ENCODE results near the gene TGM2. TPM values are rescaled to one million over a fixed set of nuclear protein-coding genes. Genes with fewer than 3 reads are reported as not detected.

Gene TGM2
- total and polyA plus RNA-seq, 7 donors: 6.5 to 104 (median 20.7) TPM

DNA sequence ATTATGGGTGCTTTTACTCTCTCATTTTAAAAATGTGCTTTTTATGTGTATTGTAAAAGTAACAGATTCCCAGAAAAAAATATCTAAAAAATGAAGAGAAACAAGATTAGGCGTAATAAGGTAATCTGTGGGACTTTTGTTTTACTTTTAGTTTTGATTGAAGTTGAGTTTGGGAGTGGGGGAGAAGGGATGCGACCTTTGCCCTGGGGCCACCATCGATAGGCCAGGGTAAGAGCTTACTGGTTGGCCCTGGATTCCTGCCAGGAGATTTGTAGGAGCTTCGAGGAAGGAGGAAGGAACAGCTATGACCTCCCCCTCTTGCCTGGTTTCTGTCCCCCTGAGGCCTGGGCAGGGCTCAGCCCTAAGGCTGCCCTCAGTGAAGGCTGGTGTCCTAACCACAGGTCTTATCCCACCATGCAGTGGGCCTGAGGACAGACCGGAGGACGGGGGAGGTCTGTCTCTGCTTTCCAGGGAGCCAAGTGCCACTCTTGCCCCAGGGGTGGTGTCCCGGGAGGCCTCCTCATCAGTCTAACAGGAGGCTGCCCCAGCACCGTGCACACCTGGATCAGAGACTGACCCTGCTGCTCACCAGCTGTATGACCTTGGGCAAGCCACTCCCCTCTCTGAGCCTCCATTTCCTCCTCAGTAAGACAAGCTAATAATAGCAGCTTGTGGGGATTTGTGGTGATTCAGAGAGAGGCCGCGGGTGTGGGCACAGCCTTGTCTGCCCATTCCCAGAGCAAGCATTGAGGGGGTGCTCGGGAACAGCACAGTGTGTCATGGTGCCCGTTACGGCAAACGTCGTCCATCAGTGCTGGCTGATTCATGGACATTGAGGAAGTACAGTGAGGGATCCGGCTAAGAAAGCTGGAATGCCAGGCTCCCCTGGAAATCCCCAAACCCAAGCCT, 21.2 kb downstream of the TGM2 start:
- no peak for TF ChIP-seq EP300 (IDR thresholded peaks at IDR 0.05)
- TF ChIP-seq POLR2A (IDR thresholded peaks at IDR 0.05): no peak
- peak in 1 of 4 donors; percentile 35 for TF ChIP-seq POLR2AphosphoS5 (IDR thresholded peaks at IDR 0.05)
- Histone ChIP-seq H3K4me3 (no peak overlapping the region), H3K27ac (peak overlapping the region; percentile 50 to 79 (median 62)), H3K36me3 (peaks cover 0 to 57% (median 22%) of the 10 kb centered on the region in 4 donors), H3K9me3 (no peaks in the 10 kb centered on the region), H3K4me1 (peaks cover 0 to 29% (median 24%) of the 10 kb centered on the region in 4 donors), H3K27me3 (no peaks in the 10 kb centered on the region)
- DNase-seq: no peak
- 12 to 49% methylated on average over 16 of the region's 16 CpGs for WGBS, 2 donors
- intact Hi-C loops (cut with DNase I): no loop called here

DNA sequence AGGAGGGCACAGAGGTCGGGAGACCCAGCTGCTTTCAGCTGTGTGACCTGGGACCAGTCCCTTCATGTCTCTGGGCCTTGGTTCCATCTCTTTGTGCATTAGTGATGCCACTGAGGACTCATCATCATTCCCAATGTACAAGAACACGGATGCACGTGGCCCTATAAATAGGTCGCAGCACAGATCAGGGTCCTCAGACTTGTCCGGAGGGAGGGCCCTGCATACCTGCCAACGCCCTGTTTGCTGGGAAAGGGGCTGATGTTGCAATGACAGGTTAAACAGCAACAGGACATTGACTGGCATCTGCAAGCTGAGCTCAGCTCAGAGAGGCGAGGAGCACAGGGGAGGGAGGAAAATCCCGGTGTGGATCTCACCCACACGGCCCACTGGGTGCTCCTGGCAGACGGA, 21.8 kb downstream of the TGM2 start:
- Histone ChIP-seq H3K4me3 (no peak overlapping the region), H3K36me3 (peaks cover 0 to 58% (median 24%) of the 10 kb centered on the region in 4 donors), H3K27me3 (no peaks in the 10 kb centered on the region), H3K27ac (peak overlapping the region in 3 of 4 donors; percentile 60 to 79 (median 65)), H3K4me1 (peaks cover 0 to 29% (median 24%) of the 10 kb centered on the region in 4 donors), H3K9me3 (no peaks in the 10 kb centered on the region)
- TF ChIP-seq EP300 (IDR thresholded peaks at IDR 0.05): no peak
- TF ChIP-seq POLR2AphosphoS5 (IDR thresholded peaks at IDR 0.05): no peak
- no peak for TF ChIP-seq POLR2A (IDR thresholded peaks at IDR 0.05)
- TF ChIP-seq, protein P1, sequence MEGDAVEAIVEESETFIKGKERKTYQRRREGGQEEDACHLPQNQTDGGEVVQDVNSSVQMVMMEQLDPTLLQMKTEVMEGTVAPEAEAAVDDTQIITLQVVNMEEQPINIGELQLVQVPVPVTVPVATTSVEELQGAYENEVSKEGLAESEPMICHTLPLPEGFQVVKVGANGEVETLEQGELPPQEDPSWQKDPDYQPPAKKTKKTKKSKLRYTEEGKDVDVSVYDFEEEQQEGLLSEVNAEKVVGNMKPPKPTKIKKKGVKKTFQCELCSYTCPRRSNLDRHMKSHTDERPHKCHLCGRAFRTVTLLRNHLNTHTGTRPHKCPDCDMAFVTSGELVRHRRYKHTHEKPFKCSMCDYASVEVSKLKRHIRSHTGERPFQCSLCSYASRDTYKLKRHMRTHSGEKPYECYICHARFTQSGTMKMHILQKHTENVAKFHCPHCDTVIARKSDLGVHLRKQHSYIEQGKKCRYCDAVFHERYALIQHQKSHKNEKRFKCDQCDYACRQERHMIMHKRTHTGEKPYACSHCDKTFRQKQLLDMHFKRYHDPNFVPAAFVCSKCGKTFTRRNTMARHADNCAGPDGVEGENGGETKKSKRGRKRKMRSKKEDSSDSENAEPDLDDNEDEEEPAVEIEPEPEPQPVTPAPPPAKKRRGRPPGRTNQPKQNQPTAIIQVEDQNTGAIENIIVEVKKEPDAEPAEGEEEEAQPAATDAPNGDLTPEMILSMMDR (IDR thresholded peaks at IDR 0.05): no peak
- WGBS, 2 donors: 22 to 65% methylated on average over 10 of the region's 10 CpGs
- intact Hi-C loops (cut with DNase I): no loop called here
- no peak for DNase-seq

DNA sequence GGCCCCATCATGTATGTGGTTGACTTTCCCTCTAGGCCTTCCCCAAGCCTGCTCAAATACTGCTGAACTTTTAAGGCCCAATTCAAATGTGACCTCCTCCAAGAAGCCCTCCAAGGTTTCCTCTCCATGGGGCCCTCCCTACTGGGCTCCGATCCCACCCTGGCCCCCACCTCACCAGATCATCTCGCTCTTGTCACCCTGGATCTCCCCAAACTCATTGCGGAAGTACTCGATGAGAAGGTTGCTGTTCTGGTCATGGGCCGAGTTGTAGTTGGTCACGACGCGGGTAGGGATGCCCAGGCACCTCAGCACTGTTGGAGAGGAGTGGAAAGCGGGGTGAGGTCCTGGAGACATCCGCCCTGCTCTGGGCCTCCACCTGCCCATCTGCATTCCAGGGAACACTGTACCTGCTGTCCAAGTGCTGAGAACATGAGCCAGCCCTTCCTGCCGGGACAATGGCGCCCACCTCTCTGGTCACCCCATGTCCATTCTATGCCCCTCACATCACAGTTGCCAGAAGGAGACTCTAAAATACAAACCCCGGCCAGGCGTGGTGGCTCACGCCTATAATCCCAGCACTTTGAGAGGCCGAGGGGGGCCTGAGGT, 23.1 kb downstream of the TGM2 start:
- Histone ChIP-seq H3K27ac (peak overlapping the region in 1 of 4 donors; percentile 79), H3K4me1 (peaks cover 0 to 29% (median 24%) of the 10 kb centered on the region in 4 donors), H3K27me3 (no peaks in the 10 kb centered on the region), H3K9me3 (no peaks in the 10 kb centered on the region), H3K4me3 (no peak overlapping the region), H3K36me3 (peaks cover 0 to 57% (median 22%) of the 10 kb centered on the region in 4 donors)
- TF ChIP-seq POLR2AphosphoS5 (IDR thresholded peaks at IDR 0.05) (no peak), POLR2A (IDR thresholded peaks at IDR 0.05) (no peak), EP300 (IDR thresholded peaks at IDR 0.05) (no peak)
- TF ChIP-seq, protein P1 (IDR thresholded peaks at IDR 0.05): no peak
- intact Hi-C loops (cut with DNase I): no loop called here
- WGBS, 2 donors: 95 to 97% methylated on average over 16 of the region's 16 CpGs
- DNase-seq: no peak

DNA sequence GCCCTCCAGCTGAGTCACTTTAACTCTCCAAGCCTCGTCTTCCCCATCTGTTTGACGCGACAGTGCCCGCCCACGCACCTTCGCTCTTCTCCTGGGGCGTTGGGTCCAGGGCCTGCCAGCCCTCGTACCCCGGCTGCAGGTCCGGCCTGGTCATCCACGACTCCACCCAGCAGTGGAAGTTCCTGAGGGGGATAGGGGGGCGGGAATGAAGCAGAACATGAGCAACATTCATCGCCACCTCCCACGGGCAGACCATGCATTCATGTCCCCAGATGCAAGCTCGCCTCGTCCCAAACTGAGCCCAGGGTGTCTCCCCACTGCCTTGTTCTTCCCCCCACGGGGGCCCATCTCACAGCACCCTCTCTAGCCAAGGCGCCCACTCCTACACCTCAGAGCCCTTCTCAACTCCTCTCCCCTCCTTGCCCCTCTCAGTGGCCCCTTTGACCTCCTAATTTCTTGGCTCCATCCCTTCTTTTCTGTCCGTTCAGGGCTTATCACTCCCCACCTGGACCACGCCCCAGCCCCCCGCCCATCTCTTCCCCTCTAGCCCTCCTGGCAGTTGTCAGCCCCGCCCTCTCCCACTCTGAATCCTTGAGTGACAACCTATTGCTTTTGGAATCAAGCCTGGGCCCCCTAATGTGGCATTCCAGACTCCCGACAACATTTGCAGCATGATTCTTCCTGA, 23.7 kb downstream of the TGM2 start:
- intact Hi-C loops (cut with DNase I): no loop called here
- H3K36me3 ChIP-seq: peaks cover 0 to 57% (median 22%) of the 10 kb centered on the region in 4 donors
- WGBS, 2 donors: 82 to 88% methylated on average over 23 of the region's 23 CpGs
- H3K9me3 ChIP-seq: no peaks in the 10 kb centered on the region
- no peak overlapping the region for H3K4me3 ChIP-seq
- no peak for DNase-seq
- no peaks in the 10 kb centered on the region for H3K27me3 ChIP-seq
- H3K4me1 ChIP-seq: peaks cover 0 to 29% (median 24%) of the 10 kb centered on the region in 4 donors
- no peak overlapping the region for H3K27ac ChIP-seq
- TF ChIP-seq, protein P1 (IDR thresholded peaks at IDR 0.05): no peak
- TF ChIP-seq POLR2A (IDR thresholded peaks at IDR 0.05) (no peak), EP300 (IDR thresholded peaks at IDR 0.05) (no peak), POLR2AphosphoS5 (IDR thresholded peaks at IDR 0.05) (no peak)
